MM.1S (cell line): ENCODE data around the gene SLC22A3.

Source experiments
- DNase-seq: peaks from one replicate; pipeline ENCODE4 v3.0.0-alpha.2; 2015
- H2AFZ ChIP-seq: fragments of 300-600 bp; sonication (generic); 2 replicates; pipeline ENCODE4 v1.6.0; 2016; ENCODE audit warnings: antibody characterized with exemption, low read length
- H3F3A ChIP-seq: fragments of 300-600 bp; sonication (generic); 2 replicates; pipeline ENCODE4 v1.6.1; 2016; ENCODE audit warnings: mild to moderate bottlenecking, antibody characterized with exemption, low read length, moderate library complexity, mixed read lengths; ENCODE audit not compliant: insufficient read depth
- H3K27ac ChIP-seq: fragments of 300-600 bp; sonication (generic); 2 replicates; pipeline ENCODE4 v1.5.1; 2016; ENCODE audit warnings: mild to moderate bottlenecking, low read length
- H3K27me3 ChIP-seq: fragments of 300-600 bp; sonication (generic); replicated peaks from 2 replicates; pipeline ENCODE4 v1.6.0; 2016; ENCODE audit warnings: low read length; ENCODE audit not compliant: insufficient read depth
- H3K36me3 ChIP-seq: fragments of 300-600 bp; sonication (generic); replicated peaks from 2 replicates; pipeline ENCODE4 v1.6.1; 2016; ENCODE audit warnings: mild to moderate bottlenecking, low read length, mixed read lengths; ENCODE audit not compliant: insufficient read depth
- H3K4me1 ChIP-seq: fragments of 300-600 bp; sonication (generic); 2 replicates; pipeline ENCODE4 v1.6.1; 2016; ENCODE audit warnings: low read length, mixed read lengths
- H3K4me2 ChIP-seq: fragments of 300-600 bp; sonication (generic); 2 replicates; pipeline ENCODE4 v1.6.0; 2016; ENCODE audit warnings: low read depth, low read length
- H3K4me3 ChIP-seq: fragments of 300-600 bp; sonication (generic); 2 replicates; pipeline ENCODE4 v1.5.1; 2016; ENCODE audit warnings: low read length, mixed read lengths
- H3K79me2 ChIP-seq: fragments of 300-600 bp; sonication (generic); 2 replicates; pipeline ENCODE4 v1.6.1; 2016; ENCODE audit warnings: mixed run types, low read length, mixed read lengths
- H3K9ac ChIP-seq: fragments of 300-600 bp; sonication (generic); 2 replicates; pipeline ENCODE4 v1.6.1; 2016; ENCODE audit warnings: low read length, mixed read lengths
- H3K9me2 ChIP-seq: fragments of 300-600 bp; sonication (generic); replicated peaks from 2 replicates; pipeline ENCODE4 v1.6.1; 2016; ENCODE audit warnings: mild to moderate bottlenecking, low read length, mixed read lengths; ENCODE audit not compliant: insufficient read depth
- H3K9me3 ChIP-seq: fragments of 300-600 bp; sonication (generic); replicated peaks from 2 replicates; pipeline ENCODE4 v1.6.1; 2016; ENCODE audit warnings: mild to moderate bottlenecking, low read length, mixed read lengths; ENCODE audit not compliant: insufficient read depth
- H4K20me1 ChIP-seq: fragments of 300-600 bp; sonication (generic); 2 replicates; pipeline ENCODE4 v1.6.1; 2016; ENCODE audit warnings: mild to moderate bottlenecking, low read length, moderate library complexity, mixed read lengths; ENCODE audit not compliant: insufficient read depth
- EZH2 ChIP-seq: fragments of 300-600 bp; sonication (generic); optimal IDR thresholded peaks from 2 replicates; pipeline ENCODE3; 2017; ENCODE audit warnings: low read depth, mild to moderate bottlenecking, antibody characterized with exemption, low read length, mixed read lengths
- EZH2phosphoT487 ChIP-seq: fragments of 300-600 bp; sonication (generic); IDR thresholded peaks from 2 replicates; pipeline ENCODE4 v1.6.1; 2018; ENCODE audit warnings: antibody characterized with exemption, low read length
- TF ChIP-seq, protein P1 (sequence below): fragments of 300-600 bp; sonication (generic); IDR thresholded peaks from 2 replicates; pipeline ENCODE4 v1.5.1; 2016; ENCODE audit warnings: antibody characterized with exemption, low read length, mixed read lengths

SLC22A3 gene

DNA sequence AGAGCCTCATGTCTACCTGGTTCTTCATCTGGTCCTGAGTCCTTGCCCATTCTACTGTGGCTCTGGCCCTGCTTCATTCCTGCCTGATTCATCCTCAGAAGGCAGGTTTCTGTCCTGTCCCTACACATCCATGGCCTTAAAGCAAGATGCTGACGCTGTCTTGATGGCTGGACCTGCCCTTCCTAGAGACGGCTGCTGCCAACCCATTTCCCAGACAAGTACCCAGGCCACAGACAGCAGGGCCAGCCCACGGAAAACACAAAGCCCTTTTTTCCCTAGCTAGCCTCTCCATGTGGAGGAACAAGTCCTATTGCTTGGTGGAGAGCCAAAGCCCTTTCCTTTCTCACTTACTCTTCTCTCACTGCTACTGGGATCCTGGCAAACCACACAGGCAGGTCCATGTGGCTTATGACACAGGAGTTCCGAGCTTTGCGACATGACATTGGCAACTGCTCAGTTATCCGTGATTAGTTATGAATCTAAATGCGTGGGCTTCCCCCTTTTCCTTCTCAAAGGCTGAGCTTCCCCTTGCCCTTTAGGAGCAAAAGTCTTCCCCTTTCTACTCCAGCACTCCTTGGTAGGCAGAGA lies 72.9 kb downstream of the SLC22A3 start:
- Histone ChIP-seq H3K4me3 (no peak overlapping the region), H3F3A (no peaks in the 10 kb centered on the region), H3K27me3 (no peaks in the 10 kb centered on the region), H4K20me1 (no peaks in the 10 kb centered on the region), H3K4me1 (no peaks in the 10 kb centered on the region), H3K27ac (no peak overlapping the region), H3K9me2 (no peaks in the 10 kb centered on the region), H2AFZ (no peak overlapping the region), H3K4me2 (no peak overlapping the region), H3K36me3 (no peaks in the 10 kb centered on the region), H3K79me2 (no peaks in the 10 kb centered on the region), H3K9ac (no peak overlapping the region), H3K9me3 (no peaks in the 10 kb centered on the region)
- no peak for DNase-seq
- TF ChIP-seq, protein P1, sequence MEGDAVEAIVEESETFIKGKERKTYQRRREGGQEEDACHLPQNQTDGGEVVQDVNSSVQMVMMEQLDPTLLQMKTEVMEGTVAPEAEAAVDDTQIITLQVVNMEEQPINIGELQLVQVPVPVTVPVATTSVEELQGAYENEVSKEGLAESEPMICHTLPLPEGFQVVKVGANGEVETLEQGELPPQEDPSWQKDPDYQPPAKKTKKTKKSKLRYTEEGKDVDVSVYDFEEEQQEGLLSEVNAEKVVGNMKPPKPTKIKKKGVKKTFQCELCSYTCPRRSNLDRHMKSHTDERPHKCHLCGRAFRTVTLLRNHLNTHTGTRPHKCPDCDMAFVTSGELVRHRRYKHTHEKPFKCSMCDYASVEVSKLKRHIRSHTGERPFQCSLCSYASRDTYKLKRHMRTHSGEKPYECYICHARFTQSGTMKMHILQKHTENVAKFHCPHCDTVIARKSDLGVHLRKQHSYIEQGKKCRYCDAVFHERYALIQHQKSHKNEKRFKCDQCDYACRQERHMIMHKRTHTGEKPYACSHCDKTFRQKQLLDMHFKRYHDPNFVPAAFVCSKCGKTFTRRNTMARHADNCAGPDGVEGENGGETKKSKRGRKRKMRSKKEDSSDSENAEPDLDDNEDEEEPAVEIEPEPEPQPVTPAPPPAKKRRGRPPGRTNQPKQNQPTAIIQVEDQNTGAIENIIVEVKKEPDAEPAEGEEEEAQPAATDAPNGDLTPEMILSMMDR = no peak
- TF ChIP-seq EZH2 (no peak), EZH2phosphoT487 (no peak)

DNA sequence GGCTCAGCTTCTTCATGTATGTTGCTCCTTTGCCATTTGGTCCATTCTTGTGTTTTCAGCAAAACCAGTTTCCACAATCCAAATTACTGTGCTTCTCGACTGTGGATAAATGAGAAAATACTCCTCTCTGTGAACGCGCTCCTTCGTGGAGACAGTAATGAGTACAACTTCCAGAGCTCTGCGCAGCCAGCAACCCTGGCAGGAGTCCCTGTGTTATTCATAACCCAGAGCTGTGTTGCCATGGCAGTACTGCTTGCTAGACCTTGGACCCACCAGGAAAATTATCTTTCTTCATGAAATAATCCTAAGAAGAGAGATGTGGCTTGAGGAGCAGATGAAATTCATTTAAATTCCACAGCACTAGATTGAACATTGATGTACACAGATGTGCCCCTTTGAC lies 73.7 kb downstream of the SLC22A3 start:
- no peaks in the 10 kb centered on the region for H4K20me1 ChIP-seq
- no peak overlapping the region for H3K9ac ChIP-seq
- H3K9me2 ChIP-seq = no peaks in the 10 kb centered on the region
- H3K4me2 ChIP-seq = no peak overlapping the region
- H3K9me3 ChIP-seq = no peaks in the 10 kb centered on the region
- H3K4me3 ChIP-seq = no peak overlapping the region
- TF ChIP-seq EZH2 (no peak), EZH2phosphoT487 (no peak)
- TF ChIP-seq, protein P1 = no peak
- H3K27ac ChIP-seq = no peak overlapping the region
- no peak overlapping the region for H2AFZ ChIP-seq
- no peaks in the 10 kb centered on the region for H3K36me3 ChIP-seq
- no peaks in the 10 kb centered on the region for H3K27me3 ChIP-seq
- H3K79me2 ChIP-seq = no peaks in the 10 kb centered on the region
- no peaks in the 10 kb centered on the region for H3F3A ChIP-seq
- H3K4me1 ChIP-seq = no peaks in the 10 kb centered on the region
- no peak for DNase-seq

DNA sequence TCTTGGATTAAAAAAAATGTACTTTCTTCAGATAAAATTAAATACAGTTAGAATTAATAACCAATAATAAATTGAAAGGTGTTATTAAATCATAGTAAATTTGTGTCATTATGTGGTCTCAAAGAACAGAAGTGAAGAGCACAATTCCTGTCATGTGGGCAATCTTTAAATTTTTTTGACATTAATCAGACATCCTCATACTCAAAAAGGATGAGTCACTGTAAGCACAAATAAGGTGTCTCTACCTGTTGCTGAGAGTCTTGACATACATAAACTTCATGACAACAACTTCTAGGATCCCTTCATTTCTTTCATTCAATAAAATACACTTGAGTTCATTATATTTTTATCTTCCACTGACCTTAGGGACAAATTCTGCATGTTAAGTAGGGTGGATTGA lies 76.1 kb downstream of the SLC22A3 start:
- H3K9me2 ChIP-seq = no peaks in the 10 kb centered on the region
- H3K27ac ChIP-seq = no peak overlapping the region
- DNase-seq = no peak
- H3K4me2 ChIP-seq = no peak overlapping the region
- H3K4me3 ChIP-seq = no peak overlapping the region
- H4K20me1 ChIP-seq = no peaks in the 10 kb centered on the region
- H3K79me2 ChIP-seq = no peaks in the 10 kb centered on the region
- H3K4me1 ChIP-seq = no peaks in the 10 kb centered on the region
- no peaks in the 10 kb centered on the region for H3K9me3 ChIP-seq
- TF ChIP-seq EZH2 = no peak
- no peak for TF ChIP-seq EZH2phosphoT487
- TF ChIP-seq, protein P1 = no peak
- no peak overlapping the region for H2AFZ ChIP-seq
- no peak overlapping the region for H3K9ac ChIP-seq
- H3K36me3 ChIP-seq = no peaks in the 10 kb centered on the region
- H3F3A ChIP-seq = no peaks in the 10 kb centered on the region
- H3K27me3 ChIP-seq = no peaks in the 10 kb centered on the region
